Activated T-cell treated with anti-CD3 and anti-CD28 coated beads for 1 hour (primary cell): ENCODE measurements around the gene ITFG1.
"Not testable (repeated sequence)": the region's sequence is repeated elsewhere in the genome, so short reads cannot be mapped to it uniquely, and the experiment has no call there.

ENCODE experiments used
- DNase-seq: peaks from one replicate; pipeline ENCODE4 v3.0.0-alpha.2; 2020; ENCODE audit warnings: low read depth

Gene ITFG1

GRCh38 chr16:47473004-47473403 is 12.1 kb upstream of the ITFG1 start:
- DNase-seq = not testable (repeated sequence)

- no peak for DNase-seq
Observed at GRCh38 chr16:47470810-47471209, 9.9 kb upstream of the ITFG1 start.

GRCh38 chr16:47470211-47470610 is 9.3 kb upstream of the ITFG1 start:
- no peak for DNase-seq

- DNase-seq = no peak
Observed at GRCh38 chr16:47469227-47469626, 8.4 kb upstream of the ITFG1 start.

GRCh38 chr16:47468070-47468689 is 7.3 kb upstream of the ITFG1 start:
- not testable (repeated sequence) for DNase-seq

- no peak for DNase-seq
Observed at GRCh38 chr16:47467501-47467900, 6.6 kb upstream of the ITFG1 start.

GRCh38 chr16:47465919-47466630 is 5.2 kb upstream of the ITFG1 start:
- DNase-seq = no peak

- no peak for DNase-seq
Observed at GRCh38 chr16:47463771-47464624, 3.1 kb upstream of the ITFG1 start.

GRCh38 chr16:47461598-47462266 is 869 bp upstream of the ITFG1 start:
- DNase-seq = no peak

GRCh38 chr16:47460359-47460710 is 528 bp downstream of the ITFG1 start:
- DNase-seq = no peak

- DNase-seq = no peak
Observed at GRCh38 chr16:47459603-47460002, 1.3 kb downstream of the ITFG1 start.

GRCh38 chr16:47458331-47458730 is 2.5 kb downstream of the ITFG1 start:
- no peak for DNase-seq

GRCh38 chr16:47449788-47450187 is 11.1 kb downstream of the ITFG1 start:
- DNase-seq = no peak

- DNase-seq = no peak
Observed at GRCh38 chr16:47448830-47449575, 11.9 kb downstream of the ITFG1 start.

- no peak for DNase-seq
Observed at GRCh38 chr16:47446431-47446830, 14.4 kb downstream of the ITFG1 start.

- DNase-seq = not testable (repeated sequence)
Observed at GRCh38 chr16:47442884-47443283, 18.0 kb downstream of the ITFG1 start.

- DNase-seq = not testable (repeated sequence)
Observed at GRCh38 chr16:47440066-47440465, 20.8 kb downstream of the ITFG1 start.

- DNase-seq = not testable (repeated sequence)
Observed at GRCh38 chr16:47434274-47434673, 26.6 kb downstream of the ITFG1 start.

- DNase-seq = no peak
Observed at GRCh38 chr16:47431960-47432359, 28.9 kb downstream of the ITFG1 start.

- no peak for DNase-seq
Observed at GRCh38 chr16:47426806-47427205, 34.1 kb downstream of the ITFG1 start.

- DNase-seq = no peak
Observed at GRCh38 chr16:47424846-47425245, 36.0 kb downstream of the ITFG1 start.

- no peak for DNase-seq
Observed at GRCh38 chr16:47416869-47417268, 44.0 kb downstream of the ITFG1 start.
